Activated CD4-positive, alpha-beta T cell treated with anti-CD3 and anti-CD28 coated beads, Interleukin-2, amount 50 U/mL, for 1 hour (primary cell): Measurements from ENCODE around the gene HOXA9.

Experiments used
- DNase-seq: peaks from one replicate; pipeline ENCODE4 v3.0.0-alpha.2; 2020

The HOXA9 gene

DNA sequence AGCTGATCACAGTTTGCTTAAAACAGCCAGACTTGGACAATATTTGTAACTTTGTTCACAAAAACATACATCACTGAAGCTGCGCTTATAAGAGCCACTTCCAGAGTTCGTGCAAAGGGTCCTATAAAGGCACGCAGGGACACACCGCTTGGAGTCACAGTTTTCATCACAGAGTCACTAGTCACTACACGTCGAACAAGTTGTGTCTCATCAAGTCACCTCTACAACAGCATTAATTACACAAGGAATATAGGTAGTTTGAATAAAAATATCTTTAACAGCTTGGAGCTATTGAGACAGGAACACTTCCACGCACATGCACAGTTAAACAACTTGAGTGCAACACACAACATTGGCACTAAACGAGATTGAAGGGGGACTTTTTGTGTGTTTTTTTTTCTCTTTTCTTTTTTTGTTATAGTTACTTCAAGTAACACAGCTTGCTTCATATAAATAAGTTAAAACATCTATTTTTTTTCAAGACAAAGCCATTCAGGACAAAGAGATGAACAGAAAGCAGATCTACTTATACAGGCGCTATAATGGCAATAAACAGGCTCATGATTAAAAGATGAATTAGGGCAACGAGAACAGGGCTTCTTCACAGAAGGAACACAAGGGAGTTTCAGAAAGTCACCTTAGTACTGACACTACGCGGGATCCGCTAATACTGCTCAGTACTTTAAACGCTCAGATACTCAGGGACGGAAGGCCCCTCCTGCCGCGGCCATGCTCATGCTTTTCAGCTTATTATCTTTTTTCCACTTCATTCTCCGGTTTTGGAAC is 24.0 kb downstream of the HOXA9 start:
- DNase-seq, result no peak

DNA sequence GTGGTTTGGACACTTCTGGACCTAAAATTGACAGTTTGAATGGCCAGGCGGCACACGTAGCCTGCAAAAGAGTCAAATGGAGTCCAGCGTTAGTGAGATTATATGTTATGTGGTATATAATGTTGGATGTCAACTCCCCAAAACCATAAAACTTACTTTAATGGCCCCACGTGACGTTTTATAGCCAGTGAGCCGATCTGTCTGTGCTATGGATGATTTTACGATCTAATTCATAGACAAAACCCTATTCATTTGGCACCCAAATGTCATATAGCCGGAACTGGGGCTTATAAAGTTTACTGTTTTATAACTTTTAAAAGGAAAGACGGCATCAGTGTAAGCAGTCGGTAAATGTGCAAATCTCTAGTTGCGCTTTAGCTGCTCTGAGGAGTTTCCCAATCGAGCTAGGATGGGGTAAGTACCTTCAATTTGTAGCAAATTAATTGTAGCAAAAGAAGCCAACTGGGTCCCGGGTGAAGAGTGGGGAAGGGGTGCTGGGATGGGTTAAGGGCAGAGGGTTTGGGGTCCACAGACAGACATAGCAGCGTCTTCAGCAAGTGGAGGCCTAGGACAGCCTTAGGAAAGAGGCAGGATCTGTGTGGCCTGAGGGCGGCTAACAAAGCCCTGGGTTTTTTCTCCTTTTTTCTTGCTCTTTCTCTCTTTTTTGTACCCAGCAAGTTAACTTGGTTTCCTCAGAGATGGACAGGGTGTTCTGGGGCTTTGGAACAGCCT is 25.0 kb downstream of the HOXA9 start:
- no peak for DNase-seq

DNA sequence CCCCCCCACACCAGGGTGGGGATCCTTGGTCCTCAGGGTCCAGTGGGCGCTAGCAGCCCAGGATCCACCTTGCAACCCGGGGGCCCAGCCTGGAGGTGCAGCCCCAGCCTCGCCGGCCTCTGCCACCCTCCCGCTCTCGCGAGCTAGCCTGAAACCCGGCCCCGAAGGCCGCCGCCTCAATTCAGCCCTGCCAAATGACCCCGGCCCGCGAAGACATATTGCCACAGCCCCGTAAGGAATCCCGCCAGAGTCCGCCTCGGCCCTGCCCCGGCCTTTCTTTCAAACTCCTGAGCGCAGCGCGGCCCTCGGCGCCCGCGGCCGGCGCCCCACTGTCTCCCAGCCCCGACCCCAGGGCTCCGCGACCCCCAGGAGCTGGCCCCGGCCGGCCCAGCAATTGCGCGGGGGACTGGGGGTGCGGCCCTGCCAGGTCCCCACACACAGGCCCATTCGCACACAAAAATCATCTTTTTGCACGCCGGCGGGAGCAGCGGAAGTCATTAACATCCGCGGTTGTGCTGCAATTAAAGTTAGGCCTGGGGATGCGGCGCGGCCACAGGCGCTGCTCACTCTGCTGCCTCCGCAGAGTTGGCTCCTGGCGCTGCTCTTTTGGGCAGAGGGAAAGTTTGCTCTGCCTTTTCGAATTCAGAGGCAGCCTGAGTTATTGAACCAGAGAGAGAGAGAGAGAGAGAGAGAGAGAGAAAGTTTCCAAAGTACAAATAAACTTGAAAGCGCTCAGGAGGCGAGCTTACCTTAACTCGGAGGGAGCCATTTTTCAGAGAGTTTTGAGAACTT is 25.8 kb downstream of the HOXA9 start:
- no peak for DNase-seq

DNA sequence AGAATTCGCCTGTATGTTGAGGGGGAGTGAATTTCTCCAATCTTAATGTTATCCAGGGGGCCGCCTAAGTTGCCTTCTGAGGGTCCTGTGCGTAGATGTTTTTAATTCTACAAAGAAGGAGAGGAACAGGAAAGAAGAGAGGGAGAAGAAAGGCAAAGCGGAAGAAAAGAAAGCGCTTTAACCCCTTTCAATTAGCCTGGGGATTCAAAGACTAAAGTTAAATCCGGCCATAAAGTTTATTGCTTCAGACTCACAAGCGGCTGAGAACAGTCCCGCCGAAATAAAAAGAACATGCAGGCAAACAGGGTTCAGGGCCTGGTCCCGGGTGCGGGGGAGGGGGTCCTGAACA is 26.4 kb downstream of the HOXA9 start:
- no peak for DNase-seq

DNA sequence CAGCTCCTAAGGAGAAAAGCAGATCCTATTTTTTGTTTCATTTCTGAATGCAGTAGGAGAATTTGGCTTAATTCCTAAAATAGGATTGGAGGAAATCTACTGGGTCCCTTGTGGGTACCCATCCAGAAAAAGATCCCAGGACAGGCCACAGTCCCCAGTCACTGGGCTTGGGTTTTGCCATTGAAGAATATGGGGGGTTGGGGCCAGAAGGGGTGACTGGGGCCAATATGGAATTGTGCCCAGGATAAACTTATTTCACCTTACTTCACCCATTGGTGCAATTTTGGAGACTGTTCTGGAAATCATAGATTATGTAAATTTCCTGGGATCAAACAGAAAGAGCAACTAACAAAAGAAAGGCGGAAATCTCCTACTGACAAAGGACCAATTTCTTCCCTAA is 26.9 kb downstream of the HOXA9 start:
- DNase-seq, result no peak

DNA sequence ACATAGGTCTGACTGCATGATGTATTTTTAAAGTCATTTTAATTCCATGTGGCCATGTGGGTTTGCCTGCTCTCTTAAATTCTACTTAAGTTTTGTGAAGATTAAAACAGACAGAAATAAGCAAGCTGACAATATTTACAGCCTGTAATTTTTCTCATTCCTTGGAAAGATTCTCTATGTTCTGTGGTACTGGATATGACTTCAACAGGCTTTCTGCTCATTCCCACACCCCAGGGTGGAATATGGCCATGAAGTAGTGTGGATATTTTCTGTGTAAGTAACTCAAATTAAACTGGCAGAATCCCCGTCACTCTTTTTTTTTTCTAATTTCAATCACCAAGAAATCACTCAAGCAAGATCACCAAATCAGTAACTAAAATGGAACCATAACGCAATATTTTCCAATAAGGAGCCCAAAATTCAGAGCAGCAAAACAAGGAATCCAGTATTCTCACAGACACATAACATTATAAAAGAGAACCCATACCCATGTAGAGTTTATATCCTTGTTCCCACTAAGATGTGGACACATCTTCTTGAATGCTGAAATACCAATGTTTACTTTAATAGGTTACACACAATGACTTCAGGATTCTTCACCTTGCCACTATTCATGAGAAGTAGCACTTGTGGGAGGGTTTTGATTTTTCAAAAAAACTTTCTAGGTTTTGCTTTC is 27.6 kb downstream of the HOXA9 start:
- DNase-seq, result no peak

DNA sequence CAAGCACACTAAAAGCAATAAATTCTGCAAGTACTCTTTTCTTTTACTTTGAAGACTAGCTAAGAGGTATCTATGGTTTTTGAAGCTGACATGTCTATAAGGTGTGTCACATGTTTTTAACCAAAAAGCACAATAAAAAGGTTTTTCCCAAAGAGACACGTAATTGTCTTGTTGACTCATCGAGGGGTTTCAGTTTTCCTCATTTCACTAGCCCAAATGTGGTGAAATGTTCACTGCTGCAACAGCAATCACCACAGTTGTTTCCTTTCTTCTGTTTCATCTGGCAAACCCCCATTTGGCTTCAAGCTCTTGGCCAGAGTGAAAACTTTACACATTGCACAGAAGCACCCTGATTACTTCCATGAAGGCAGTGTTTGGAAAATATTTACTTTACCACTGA is 30.9 kb downstream of the HOXA9 start:
- no peak for DNase-seq

DNA sequence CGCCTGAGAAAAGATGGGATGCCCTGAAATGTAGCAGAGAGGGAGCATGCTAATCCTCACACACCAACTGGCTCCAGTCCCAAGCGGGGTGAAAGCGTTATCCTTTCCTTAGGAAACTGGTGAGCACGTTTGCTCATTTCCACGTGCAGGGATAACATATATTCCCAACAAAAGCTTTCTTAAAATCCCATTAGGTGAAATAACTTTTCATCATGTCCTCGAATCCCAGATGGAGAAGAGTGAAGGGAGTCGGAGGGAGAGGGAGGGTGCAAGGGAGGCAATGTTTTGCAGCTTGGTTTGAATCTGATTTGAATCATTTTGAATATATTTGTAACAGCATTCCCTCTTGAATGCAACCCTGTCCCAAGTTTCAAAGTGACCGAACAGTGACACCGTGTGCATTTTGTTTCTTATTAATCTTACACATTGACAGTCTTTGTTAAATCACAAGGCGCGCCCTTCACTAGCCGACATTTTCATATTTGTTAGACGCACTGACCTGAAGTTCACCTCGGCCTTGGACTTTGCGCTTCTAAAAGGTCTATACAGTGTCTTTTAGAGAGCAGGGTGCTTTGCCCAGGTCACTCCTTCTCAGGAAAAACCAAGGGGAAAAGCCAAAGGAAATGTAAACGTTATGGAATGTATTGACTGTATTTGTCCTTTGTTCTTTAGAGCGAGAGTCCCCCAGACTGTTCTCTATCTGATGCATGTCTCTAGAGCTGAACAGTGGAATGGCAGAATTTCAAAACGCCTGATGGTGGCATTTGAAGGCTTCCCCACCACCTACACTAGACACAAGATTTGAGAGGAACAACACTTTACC is 31.7 kb downstream of the HOXA9 start:
- DNase-seq, result no peak

DNA sequence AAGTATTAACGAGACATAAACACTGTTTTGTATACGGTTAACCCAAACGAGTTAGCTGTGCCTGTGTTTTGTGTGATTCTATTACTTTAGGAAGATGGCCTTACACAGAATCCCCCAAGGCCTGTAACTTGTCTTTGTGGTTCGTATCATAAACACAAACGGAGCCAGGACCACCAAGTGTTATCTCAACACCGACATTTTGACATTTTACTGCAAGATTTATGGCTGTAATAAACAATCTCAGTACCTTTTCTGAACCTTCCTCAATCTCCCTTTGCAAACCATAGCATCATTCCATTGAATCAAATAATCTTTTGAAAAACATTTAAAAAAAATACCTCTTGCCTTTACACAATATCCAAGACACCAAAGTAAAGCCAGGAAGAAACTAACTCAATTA is 32.4 kb downstream of the HOXA9 start:
- DNase-seq, result no peak

DNA sequence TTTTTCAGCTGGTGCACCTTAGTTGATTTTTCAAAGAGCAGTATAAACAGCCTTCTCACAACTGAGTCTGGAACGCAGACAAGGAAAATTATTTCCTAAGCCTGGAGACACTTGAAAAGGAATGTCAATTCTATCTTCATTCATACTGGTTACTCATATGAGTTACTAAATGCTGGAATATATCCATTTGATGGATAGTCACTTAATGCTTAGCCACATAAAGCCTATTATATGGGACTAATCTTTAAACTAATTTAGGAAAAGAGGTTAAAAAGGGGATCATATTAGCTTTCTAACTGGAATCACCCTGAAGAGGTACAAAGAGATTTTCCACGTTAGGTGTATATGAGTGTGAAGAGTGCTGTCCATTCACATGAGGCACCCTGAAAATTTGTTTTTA is 33.1 kb downstream of the HOXA9 start:
- DNase-seq, result no peak

DNA sequence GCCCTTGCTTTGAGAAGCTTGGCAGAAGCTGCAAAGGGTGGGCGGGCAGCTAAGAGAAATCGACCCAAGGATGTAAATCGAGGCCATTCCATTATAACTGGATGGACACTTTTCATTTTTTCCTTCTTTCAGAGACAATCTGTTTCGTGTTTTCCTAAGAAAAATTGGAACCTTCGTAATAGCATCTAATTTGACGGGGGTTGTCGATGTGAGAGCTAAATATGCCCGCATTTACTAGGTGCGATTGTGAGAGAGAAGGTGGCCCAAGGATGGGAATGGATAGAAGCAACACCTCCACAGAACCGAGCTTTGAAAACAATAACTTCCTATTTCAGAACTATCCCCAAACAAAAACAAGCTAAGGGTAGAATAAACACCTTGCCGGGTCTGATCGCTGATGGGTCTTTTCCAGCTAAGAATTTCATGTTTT is 33.9 kb downstream of the HOXA9 start:
- no peak for DNase-seq

DNA sequence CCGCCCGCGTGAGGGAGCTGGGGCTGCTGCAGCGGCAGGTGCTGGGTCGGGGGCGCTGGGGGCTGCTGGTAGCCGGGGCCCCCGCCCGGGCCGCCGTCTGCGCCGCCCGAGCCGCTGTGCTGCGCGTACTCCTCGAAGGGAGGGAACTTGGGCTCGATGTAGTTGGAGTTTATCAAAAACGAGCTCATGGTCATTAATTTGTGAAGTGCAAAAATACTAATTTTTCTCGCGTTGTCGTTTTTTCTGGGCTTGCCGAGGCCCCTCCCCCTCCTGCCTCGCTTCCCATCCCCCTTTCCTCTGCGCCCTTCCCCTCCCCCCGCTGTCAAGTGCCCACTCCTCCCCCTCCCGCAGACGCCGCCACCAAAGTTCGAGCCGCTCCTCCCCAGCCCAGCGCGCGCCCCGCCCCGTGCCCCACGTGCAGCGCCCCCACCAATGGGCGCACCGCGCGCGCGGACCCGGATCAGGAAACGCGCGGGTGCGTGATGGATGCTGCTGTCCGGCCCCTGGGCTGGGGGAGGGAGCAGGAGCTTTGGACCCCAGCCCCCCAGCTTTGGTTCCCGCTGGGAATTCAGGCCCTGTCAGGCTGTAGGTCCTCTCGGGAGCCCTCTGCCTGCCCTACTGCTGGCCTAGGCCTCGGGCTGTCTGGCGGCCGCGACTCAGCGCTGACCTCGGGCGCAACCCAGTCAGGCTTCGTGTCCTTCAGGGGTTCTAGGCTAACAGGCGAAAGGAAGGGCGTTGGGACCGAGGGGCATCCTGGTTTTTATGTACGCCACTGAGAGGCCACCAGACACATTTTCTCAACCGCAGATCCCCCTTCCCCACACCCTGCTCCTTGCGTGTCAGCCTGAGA is 34.6 kb downstream of the HOXA9 start, which contains the start of gene HOXA4:
Gene HOXA4, minus strand, starts transcription at position 218 of the 850 bp plus-strand sequence. Its CDS starts 24 bp downstream, at position 194.
- peak; percentile 76 for DNase-seq

DNA sequence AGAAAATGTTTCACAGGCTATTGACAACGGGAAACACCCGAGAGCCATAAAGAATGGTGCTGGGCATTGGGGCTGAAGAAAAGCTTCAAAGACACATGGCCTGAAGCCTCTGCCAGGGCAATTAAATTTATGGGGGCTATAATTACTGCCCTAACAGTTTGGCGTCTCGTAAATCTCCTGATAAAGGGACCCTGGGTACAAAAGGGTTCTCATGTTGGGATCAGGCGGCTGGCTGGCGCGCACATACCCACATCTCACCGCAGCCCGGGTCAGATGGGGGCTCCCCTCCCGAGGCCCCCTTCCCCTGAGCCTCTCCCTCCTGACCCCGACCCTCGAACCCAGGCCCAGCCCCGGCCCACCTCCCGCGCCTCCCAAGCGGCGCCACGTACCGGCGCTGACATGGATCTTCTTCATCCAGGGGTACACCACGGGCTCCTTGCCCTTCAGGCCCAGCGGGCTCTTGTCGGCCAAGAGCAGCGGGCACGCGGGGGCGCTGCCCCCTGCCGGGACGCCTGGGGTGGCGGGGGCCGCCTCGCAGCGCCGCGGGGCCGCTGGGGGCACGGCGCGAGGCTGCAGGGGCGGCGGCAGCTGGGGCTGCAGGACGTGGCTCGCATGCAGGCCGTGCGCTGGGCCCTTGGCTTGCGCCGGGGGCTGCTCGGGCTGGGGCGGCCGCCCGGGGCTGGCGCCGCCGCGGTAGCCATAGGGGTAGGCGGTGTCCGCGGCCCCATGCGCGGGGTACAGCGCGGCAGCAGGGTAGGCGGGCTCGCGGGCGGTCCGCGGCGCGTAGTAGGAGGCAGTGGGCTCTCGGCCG is 35.4 kb downstream of the HOXA9 start:
- no peak for DNase-seq

DNA sequence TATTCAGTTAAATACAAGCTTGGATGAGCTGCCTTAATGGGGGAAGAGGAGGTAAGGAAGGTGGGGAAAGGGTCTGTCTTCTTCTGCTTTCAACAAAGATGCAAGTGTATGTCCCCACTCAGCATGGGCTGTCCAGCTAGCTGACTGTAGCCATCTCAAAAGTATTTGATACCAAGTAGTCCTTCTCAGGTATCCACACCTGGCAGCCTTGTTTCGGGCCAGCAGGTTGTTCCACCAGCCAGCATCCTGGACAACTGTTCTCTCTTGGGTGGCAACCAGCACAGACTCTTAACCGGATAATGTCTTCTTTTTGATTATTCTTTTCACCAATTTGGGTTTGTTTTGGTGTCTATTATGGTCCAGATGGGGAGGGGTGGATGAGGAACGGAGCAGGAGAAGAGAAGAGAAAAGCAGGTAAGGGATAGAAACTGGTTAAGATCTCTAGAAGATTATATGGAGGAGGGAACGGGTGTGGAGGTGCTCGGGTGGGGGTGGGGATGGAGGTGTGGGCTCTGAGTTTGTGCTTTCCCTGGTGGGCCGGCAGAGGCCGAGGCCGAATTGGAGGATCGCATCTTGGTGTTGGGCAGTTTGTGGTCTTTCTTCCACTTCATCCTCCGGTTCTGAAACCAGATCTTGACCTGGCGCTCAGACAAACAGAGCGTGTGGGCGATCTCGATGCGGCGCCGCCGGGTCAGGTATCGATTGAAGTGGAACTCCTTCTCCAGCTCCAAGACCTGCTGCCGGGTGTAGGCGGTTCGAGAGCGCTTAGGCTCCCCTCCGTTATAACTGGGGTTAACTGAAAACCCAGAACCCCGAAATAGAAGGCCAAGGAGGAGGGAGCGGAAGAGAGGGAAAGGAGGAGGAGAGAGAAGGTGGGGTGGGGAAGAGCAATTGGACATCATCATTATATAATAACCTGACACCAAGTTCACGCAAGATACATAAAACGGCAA is 36.3 kb downstream of the HOXA9 start:
- no peak for DNase-seq

DNA sequence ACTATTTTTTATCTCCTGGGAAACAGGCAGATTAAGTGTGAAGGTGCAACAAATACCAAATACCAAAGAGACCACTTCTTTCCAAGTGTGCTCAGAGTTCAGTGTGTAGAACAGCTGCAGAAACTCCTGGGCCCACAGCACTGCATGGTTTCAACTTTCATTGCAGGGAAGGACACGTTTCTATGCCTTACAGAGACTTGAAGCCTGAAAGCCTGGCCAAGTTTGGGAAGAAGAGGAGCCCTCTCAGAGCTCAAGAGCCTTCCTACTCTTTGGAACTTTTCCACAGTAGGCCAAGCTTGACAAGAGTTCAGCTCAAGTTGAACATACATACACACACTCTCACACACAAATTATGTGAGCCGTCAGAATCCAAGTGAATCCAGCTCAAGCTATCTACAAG is 37.3 kb downstream of the HOXA9 start:
- no peak for DNase-seq

DNA sequence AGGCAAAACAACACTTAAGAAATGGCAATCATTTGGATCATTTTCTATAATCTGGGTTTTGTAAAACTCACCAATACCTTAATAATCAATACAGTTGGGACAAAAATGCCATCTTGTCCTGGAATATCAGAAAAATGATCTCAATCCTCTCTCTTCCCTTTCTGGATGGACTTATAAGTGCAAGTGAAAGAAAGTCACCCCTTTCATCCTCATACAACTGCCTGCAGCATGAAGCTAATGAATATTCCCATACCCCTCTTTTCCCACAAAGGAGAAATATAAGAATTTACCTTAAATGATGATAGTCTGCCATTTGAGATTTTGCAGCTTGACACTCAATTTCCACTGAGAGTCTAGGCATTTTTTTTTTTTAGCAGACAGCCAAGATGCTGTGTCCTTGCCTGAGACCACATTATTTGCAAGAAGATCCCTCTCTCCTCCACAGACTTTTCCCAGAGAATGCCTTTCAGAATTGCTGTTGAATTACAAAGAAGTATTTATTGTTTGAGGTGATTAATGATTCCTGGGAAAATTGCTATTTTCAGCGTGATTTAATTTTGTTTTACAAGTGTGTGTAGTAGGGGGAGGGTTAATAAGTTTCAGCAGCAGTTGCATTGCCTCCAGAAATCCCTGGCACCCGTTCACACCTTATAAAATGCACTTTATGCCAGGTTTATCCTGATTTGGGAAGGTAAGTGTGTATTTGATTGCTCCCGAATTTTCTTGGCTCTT is 38.6 kb downstream of the HOXA9 start:
- DNase-seq, result no peak

DNA sequence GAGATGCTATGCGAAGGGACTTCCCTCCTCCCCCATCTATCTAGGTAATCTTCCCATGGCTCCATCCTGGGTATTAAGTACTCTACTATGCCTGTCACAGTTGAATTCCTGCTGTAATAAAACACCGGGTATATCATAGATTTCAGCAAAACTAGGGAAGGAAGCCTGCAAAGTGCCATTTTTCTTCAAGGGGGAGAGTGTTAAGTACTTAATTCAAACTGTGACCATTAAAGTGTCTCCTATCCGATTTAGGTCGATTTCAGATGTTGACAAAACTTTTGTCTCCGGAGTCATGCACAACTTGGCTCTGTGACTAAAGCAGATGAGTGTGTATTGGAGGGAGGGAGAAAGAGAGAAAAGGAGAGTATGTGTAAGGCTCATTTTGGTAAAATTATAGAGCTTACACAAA is 39.3 kb downstream of the HOXA9 start:
- no peak for DNase-seq
